GM10266 (cell line): Measurements from ENCODE around the gene CAMKMT.

ENCODE experiments used
- DNase-seq: peaks from one replicate; pipeline ENCODE4 v3.0.0; 2012; ENCODE audit errors: extremely low spot score
- TF ChIP-seq, protein P1 (sequence below): IDR thresholded peaks from 2 replicates; pipeline ENCODE4 v1.5.1; 2012; ENCODE audit warnings: mild to moderate bottlenecking, low read depth; ENCODE audit not compliant: control insufficient read depth, insufficient read depth; ENCODE audit errors: missing control alignments

The CAMKMT gene

DNA sequence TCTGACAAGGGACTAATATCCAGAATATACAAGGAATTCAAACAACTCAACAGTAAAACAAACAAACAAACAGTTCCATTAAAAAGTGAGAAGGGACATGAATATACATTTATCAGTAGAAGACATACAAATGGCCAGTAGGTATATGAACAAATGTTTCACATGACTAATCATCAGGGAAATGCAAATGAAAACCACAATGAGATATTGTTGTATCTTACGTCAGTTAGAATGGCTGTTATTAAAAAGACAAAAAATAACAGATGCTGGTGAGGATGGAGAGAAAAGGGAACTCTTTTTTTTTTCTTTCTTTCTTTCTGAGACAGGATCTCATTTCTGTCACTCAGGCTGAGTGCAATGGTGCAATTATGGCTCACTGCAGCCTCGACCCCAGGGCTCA is 175.5 kb downstream of the CAMKMT start:
- no peak for DNase-seq
- TF ChIP-seq, protein P1, sequence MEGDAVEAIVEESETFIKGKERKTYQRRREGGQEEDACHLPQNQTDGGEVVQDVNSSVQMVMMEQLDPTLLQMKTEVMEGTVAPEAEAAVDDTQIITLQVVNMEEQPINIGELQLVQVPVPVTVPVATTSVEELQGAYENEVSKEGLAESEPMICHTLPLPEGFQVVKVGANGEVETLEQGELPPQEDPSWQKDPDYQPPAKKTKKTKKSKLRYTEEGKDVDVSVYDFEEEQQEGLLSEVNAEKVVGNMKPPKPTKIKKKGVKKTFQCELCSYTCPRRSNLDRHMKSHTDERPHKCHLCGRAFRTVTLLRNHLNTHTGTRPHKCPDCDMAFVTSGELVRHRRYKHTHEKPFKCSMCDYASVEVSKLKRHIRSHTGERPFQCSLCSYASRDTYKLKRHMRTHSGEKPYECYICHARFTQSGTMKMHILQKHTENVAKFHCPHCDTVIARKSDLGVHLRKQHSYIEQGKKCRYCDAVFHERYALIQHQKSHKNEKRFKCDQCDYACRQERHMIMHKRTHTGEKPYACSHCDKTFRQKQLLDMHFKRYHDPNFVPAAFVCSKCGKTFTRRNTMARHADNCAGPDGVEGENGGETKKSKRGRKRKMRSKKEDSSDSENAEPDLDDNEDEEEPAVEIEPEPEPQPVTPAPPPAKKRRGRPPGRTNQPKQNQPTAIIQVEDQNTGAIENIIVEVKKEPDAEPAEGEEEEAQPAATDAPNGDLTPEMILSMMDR, result no peak

DNA sequence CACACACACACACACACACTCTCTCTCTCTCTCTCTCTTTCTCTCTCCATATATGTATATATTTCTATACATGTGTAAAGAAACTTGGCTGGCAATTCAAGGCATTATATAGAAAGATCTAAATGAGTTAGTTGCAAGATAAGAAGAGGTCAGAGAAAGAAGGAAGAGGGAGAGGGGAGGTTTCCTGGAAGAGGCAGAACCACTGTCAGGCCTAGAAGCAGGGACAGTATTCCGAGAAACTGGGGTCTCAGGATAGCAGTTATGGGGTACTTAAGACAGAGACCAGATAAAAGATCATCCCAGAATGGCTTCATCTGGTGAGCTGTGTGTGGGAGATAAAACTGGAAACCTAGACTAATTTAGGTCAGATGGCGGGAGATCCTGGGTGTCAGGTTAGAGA is 180.8 kb downstream of the CAMKMT start:
- TF ChIP-seq, protein P1, result no peak

DNA sequence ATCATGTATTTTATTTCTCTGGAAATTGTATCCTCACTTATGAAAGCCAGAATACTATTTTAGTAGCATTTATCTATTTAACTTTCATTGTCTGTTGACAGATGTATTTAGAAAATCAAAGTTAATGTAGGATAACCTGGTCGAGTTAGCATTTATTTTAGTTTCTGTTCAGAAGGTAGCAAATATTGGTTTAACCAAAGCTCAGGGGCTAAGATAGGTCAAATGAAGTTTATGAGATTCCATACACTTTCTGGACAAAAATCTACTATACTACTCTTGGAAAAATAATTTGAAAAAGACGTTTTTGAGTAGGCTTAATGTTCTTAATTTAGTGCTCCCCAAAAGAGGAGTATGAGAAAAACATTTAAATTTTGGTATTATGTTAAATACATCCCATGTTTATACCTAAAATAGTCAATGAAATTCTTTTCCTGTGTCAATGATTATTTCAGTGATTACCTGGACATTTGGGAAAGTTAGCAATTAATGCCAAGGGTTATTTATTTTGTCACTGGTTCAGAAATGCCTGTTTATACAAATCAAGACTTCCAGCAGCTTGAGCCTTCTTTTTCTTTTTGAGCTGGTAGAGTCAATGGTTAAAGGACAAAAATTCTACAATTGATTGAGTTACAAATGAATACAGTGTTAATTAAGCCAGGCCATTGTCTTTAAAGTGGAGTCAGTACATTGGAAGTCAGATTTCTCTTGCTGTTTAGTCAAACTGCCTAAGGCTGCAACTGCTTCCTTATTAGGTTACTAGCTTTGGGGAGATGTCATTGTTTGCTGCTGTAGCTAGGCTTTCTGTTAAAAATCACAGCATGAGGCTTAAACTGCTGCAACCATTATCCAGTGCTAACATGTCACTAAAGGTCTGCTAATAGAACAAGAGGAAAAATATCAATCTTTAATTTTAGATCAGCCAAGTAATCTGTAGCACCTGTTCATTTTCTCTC is 182.3 kb downstream of the CAMKMT start:
- TF ChIP-seq, protein P1, result no peak
- no peak for DNase-seq

More for the DNA sequence above, 180.8 kb downstream of the CAMKMT start:
- no peak for DNase-seq

DNA sequence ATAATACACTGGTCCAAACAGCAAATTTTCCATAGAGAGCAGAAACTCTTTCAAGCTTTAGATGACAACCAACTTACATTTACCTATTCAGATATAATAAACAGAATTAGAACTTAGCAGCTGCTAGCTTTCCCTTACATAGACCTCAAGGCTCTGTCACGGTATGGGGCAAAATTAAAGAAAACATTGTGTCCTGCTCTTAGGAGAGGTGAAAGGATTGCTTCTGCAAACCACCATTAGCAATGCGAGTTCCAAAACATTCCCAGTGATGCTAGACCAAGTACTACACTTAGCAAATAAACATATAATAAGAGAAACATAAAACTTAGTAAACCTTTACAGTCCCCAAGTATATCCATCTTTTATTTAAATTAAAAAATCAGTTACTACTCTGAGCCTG is 183.3 kb downstream of the CAMKMT start:
- no peak for DNase-seq
- TF ChIP-seq, protein P1, result no peak

DNA sequence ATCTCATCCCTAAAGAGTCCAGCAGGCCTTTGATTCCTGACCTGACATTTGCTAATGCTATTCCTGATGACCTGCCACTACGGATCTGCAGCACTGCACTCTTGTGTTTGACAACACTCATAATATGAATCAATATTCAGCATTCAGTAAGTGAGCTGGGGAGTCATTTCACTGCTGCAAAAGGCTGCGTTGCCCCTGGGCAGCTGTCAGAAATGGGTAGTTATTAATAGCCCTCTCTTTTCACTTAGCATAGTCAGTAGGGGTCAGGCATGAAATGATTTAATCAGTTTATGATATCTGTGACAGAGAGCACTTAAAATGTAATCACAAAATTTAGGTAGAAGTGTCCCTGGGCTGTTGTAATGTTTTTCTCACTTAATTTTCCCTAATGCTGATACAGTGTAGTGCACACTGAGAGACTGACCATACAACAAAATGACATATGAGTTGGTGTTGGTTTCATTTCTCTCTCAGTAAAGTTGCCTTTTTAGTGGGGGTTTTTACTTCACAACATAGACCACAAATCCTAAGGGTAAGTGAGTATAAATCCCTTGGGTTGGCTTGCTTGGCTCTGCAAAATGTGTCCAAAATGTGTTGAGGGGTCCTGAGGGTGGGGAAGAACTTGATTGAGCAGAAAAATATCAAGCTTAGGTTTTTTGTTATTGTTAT is 184.8 kb downstream of the CAMKMT start:
- peak; percentile 26 for DNase-seq
- TF ChIP-seq, protein P1, result no peak

DNA sequence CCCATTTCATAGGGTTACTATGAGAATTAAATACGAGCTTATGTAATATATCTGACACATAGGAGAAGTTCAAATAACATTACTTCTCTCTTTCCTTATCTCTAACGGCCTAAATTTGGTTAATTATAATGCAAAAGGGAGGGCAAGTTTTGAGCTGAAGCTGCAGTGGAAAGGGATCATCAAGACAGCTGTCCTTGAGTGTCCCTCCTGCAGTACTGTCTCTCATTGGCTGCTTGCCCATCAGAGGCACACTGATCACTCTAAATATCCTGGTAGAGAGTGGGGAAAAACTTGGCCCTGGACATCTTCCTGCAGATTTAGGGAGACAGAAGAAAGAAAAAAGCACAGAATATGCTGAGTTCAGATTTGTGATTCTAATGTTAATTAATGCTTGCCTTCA is 186.0 kb downstream of the CAMKMT start:
- TF ChIP-seq, protein P1, result no peak
- no peak for DNase-seq
